Astrocyte of the cerebellum (primary cell): Measurements from ENCODE around the gene CCDC24.
A peak's percentile ranks its signal among the peaks of the same experiment; 100 is the strongest.

Experiments
- DNase-seq: peaks from one replicate; pipeline ENCODE4 v3.0.0-alpha.2; 2011; ENCODE audit warnings: low read depth
- H3K4me3 ChIP-seq: 2 replicates; pipeline ENCODE4 v1.5.1; 2011; ENCODE audit warnings: mild to moderate bottlenecking, low read depth, low read length, moderate library complexity
- CTCF ChIP-seq: IDR thresholded peaks from 2 replicates; pipeline ENCODE4 v1.5.1; 2012; ENCODE audit warnings: low read length, low read depth, moderate library complexity, mild to moderate bottlenecking; ENCODE audit errors: missing control alignments
- in situ Hi-C: cut with HindIII; loops from 2 replicates; pipeline ENCODE4 v1.10.0; 2017; ENCODE audit warnings: low sequenced_read_pairs

CCDC24 gene

DNA sequence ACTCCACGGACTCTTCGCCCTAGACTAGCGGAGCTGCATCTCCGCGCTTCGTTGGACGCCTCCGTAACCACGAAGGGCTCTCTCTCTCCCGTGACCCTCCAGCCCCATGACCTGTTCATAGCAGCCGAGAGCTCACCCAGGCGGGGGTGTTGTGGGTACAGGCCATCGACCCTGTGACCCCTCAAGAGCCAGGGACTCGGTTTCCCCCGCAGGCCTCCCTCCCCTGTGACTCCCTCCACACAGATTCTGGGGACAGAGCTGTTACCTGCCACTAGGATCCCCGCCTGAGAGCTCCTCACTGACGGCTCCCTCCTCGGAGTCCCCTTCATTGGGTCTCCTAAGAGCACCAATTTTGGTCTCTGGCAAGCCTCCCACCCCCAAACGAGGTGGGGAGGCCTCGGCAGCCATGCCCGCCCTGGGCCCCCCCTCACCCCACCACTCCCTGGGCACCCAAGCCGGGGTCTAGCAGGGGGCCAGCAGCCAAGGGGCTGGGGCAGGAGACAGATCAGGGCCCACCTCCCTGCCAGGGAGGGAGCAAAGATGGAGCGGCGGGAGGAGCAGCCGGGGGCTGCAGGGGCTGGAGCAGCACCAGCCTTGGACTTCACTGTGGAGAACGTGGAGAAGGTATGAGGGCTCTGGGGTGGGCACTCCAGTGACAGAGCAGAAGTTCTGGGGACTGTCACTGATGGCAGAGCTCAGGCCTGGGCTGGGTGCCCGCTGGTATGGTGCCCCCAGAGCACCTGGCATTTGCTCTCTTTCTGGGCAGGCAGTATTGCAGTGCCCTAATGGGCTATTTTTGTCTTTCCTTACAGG is 44.1 kb upstream of the CCDC24 start:
- H3K4me3 ChIP-seq, result peak overlapping the region; percentile 85
- in situ Hi-C loops, result no loop called here
- DNase-seq, result no peak
- no peak for TF ChIP-seq CTCF

- DNase-seq, result no peak
- in situ Hi-C loops, result no loop called here
Measured at GRCh38 chr1:43947874-43948437, 43.4 kb upstream of the CCDC24 start.

DNA sequence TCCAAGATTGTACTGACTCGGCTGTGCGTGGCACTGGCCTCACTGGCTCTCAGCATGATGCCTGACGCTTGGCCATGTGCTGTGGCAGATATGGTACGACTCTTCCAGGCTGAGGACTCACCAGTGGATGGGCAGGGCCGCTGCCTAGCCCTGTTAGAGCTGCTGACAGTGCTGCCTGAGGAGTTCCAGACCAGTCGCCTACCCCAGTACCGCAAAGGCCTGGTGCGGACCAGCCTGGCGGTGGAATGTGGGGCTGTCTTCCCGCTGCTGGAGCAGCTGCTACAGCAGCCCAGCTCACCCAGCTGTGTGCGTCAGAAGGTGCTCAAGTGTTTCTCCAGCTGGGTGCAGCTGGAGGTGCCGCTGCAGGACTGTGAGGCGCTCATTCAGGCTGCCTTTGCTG is 41.7 kb upstream of the CCDC24 start:
- in situ Hi-C loops, result no loop called here
- DNase-seq, result no peak
- no peak for TF ChIP-seq CTCF
- H3K4me3 ChIP-seq, result no peak overlapping the region

More at GRCh38 chr1:43947874-43948437, 43.4 kb upstream of the CCDC24 start:
- TF ChIP-seq CTCF, result no peak
- H3K4me3 ChIP-seq, result peak overlapping the region; percentile 85

GRCh38 chr1:43951021-43951985 is 40.1 kb upstream of the CCDC24 start:
- in situ Hi-C loops, result no loop called here
- H3K4me3 ChIP-seq, result no peak overlapping the region
- DNase-seq, result no peak
- TF ChIP-seq CTCF, result no peak

- in situ Hi-C loops, result no loop called here
- no peak for DNase-seq
- no peak overlapping the region for H3K4me3 ChIP-seq
- TF ChIP-seq CTCF, result no peak
Measured at GRCh38 chr1:43952731-43953346, 38.6 kb upstream of the CCDC24 start.

- no peak overlapping the region for H3K4me3 ChIP-seq
- DNase-seq, result no peak
- in situ Hi-C loops, result no loop called here
- TF ChIP-seq CTCF, result no peak
Measured at GRCh38 chr1:43953361-43953760, 38.0 kb upstream of the CCDC24 start.
